WERI-Rb-1 (cell line): Measurements from ENCODE around the gene DENND1B.

Source experiments
- DNase-seq: peaks from one replicate; pipeline ENCODE4 v3.0.0-alpha.2; 2020
- H3K27ac ChIP-seq: fragments of 250-450 bp; sonication (Bioruptor Pico); 2 replicates; pipeline ENCODE4 v1.5.1; 2020; ENCODE audit warnings: mild to moderate bottlenecking, moderate library complexity
- H3K27me3 ChIP-seq: fragments of 250-450 bp; sonication (Bioruptor Pico); 2 replicates; pipeline ENCODE4 v1.5.1; 2021; ENCODE audit warnings: mild to moderate bottlenecking, low read depth, moderate library complexity; ENCODE audit not compliant: insufficient read depth, severe bottlenecking
- H3K36me3 ChIP-seq: fragments of 250-450 bp; sonication (Bioruptor Pico); 2 replicates; pipeline ENCODE4 v1.5.1; 2020; ENCODE audit warnings: mild to moderate bottlenecking, moderate library complexity
- H3K4me3 ChIP-seq: 2 replicates; pipeline ENCODE4 v1.5.1; 2011; ENCODE audit warnings: low read depth, mild to moderate bottlenecking, control low read depth, low read length
- H3K9me3 ChIP-seq: fragments of 250-450 bp; sonication (Bioruptor Pico); 2 replicates; pipeline ENCODE4 v1.5.1; 2021; ENCODE audit warnings: mild to moderate bottlenecking, moderate library complexity; ENCODE audit not compliant: severe bottlenecking
- TF ChIP-seq, protein P1 (sequence below): IDR thresholded peaks from 2 replicates; pipeline ENCODE4 v1.5.1; 2011; ENCODE audit warnings: low read depth, mild to moderate bottlenecking, control low read depth, inconsistent platforms, low read length

DENND1B gene

DNA sequence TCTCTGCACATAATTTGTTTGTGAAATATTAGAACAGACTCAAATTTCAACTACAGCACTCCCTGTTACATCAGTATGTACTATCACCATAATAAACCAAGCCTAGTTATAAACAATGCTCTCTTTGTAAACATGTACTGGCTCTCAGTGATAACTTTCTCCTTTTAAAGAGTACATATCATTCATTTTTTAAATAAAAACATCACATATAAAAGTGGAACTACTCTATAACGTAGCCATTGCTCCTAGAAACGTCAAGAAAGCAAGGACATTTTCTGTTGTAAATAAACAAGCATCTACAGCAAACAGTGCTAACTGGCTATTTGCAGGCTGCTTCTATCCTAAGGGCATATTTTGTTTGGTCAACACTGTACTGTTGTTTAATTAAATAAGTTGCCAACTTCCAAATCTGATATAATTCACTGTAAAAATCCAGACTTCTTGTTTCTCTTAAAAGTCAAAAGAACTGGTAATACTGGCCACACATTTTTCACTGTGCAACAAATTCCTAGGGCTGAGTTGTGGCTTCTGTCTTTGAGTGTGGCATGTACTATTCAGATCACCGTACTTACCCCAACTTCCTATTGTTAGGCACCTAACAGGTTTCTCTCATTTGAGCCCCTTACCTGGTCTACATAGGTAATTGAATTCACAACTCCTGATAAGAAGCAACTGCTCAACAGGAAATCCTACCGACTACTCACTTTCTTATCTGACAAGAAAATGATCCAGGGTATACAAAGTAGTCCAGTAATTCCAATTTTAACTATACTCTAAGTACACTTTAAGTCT is 111.9 kb downstream of the DENND1B start:
- Histone ChIP-seq H3K27ac (no peak overlapping the region), H3K9me3 (no peaks in the 10 kb centered on the region), H3K36me3 (no peaks in the 10 kb centered on the region), H3K4me3 (no peak overlapping the region), H3K27me3 (no peaks in the 10 kb centered on the region)
- TF ChIP-seq, protein P1, sequence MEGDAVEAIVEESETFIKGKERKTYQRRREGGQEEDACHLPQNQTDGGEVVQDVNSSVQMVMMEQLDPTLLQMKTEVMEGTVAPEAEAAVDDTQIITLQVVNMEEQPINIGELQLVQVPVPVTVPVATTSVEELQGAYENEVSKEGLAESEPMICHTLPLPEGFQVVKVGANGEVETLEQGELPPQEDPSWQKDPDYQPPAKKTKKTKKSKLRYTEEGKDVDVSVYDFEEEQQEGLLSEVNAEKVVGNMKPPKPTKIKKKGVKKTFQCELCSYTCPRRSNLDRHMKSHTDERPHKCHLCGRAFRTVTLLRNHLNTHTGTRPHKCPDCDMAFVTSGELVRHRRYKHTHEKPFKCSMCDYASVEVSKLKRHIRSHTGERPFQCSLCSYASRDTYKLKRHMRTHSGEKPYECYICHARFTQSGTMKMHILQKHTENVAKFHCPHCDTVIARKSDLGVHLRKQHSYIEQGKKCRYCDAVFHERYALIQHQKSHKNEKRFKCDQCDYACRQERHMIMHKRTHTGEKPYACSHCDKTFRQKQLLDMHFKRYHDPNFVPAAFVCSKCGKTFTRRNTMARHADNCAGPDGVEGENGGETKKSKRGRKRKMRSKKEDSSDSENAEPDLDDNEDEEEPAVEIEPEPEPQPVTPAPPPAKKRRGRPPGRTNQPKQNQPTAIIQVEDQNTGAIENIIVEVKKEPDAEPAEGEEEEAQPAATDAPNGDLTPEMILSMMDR, result no peak
- DNase-seq, result no peak

DNA sequence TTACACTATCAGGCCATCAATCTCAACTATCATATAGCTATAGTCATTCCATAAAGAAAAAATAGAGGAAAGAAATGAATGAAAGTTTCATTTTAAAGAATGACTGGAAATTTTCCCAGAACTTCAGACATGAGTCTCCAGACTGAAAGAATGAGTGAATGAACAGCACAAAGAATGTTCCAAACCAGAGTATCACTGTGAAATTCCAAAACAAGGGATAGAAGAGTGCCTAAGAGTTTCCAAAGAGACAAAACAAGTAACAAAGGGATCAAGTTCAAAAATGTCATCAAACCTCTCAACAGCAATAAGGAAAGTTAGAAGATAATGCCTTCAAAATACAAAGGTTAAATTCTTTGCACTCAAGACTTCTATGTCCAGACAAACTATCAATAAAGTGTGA is 114.9 kb downstream of the DENND1B start:
- no peak overlapping the region for H3K4me3 ChIP-seq
- DNase-seq, result no peak

DNA sequence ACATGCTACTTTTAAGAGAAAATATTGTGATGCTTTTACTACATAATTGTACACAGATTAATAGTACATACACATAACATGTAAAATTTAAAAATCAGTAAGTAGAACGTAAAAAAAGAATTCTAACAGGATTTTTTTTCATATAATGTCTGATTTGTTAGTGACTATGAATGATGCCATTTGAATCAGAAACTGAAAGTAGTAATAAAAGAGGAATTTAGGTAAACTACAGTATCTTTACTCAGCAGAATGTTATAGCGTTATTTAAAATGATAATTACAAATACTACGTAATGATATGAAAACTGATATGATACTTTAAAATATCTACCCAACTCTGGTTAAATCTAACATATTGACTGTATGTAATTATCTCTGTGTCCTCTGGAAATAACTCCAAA is 116.1 kb downstream of the DENND1B start:
- H3K27ac ChIP-seq, result no peak overlapping the region
- no peaks in the 10 kb centered on the region; the same call in 1 of the 2 replicates for H3K36me3 ChIP-seq
- no peaks in the 10 kb centered on the region for H3K9me3 ChIP-seq
- H3K27me3 ChIP-seq, result no peaks in the 10 kb centered on the region
- DNase-seq, result no peak
- no peak overlapping the region for H3K4me3 ChIP-seq
- TF ChIP-seq, protein P1, result no peak

More for the DNA sequence above, 114.9 kb downstream of the DENND1B start:
- no peaks in the 10 kb centered on the region for H3K9me3 ChIP-seq
- no peak overlapping the region for H3K27ac ChIP-seq
- no peaks in the 10 kb centered on the region; the same call in 1 of the 2 replicates for H3K36me3 ChIP-seq
- H3K27me3 ChIP-seq, result no peaks in the 10 kb centered on the region
- TF ChIP-seq, protein P1, result no peak

DNA sequence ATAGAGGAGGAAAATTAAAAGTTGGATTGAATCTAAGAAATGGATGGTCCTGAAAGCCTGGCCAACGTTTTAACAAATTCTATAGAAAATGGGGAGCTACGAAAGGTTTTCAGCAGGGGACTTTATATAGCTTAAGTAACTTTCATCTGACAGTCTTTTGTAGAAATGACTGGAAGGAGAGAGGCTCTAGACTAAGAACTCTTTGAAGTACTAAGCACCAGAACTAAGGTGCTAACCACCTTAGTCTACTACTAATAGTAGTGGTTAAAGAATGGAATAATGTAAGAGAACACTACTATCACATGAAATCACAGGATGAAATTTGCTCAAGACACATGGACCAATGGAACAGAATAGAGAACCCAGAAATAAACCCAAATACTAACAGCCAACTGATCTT is 126.1 kb downstream of the DENND1B start:
- DNase-seq, result no peak
- no peak overlapping the region for H3K27ac ChIP-seq
- TF ChIP-seq, protein P1, result no peak
- H3K4me3 ChIP-seq, result no peak overlapping the region
- no peaks in the 10 kb centered on the region for H3K9me3 ChIP-seq
- peaks cover 16% of the 10 kb centered on the region for H3K36me3 ChIP-seq
- no peaks in the 10 kb centered on the region for H3K27me3 ChIP-seq

DNA sequence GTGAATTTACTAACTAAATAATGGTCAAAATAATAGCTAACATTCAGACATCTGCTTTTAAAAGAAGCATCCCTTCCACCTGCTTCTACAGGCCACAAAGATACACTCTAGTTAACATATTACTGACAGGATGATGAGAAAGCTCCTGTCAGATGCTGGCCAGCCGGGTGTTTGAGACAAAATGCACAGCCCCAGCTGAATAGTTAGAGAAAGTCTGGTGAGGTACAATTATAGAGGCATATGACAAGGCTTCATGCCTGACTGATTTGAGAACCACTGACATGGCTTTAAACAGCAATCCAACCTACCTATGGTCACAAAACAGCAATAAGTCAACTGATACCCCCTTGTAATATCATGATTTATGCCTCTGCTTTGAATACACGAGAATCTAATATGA is 137.0 kb downstream of the DENND1B start:
- TF ChIP-seq, protein P1, result no peak
- H3K27ac ChIP-seq, result peak overlapping the region; percentile 32
- DNase-seq, result peak; percentile 37
- no peaks in the 10 kb centered on the region for H3K27me3 ChIP-seq
- no peak overlapping the region for H3K4me3 ChIP-seq
- H3K36me3 ChIP-seq, result peaks cover 8% of the 10 kb centered on the region; the same call in 1 of the 2 replicates
- H3K9me3 ChIP-seq, result no peaks in the 10 kb centered on the region

DNA sequence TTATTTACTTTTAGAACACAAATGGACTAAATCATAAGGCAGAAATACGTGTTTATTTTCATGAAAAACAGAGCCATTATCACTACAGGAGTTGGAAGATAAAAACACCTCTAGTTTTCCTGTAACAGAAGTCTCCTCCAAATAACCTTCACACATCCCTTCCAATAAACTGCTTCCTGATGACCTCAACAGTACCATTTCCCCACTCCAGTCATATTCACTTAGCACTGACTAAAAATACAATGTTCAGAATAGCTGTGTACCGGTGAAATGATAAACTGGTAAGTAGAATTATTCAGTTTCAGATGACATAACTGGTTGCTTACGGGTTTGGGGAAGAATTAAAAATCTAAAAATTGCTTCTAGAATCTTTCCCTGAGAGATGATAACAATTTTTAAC is 137.9 kb downstream of the DENND1B start:
- Histone ChIP-seq H3K9me3 (peaks cover 2% of the 10 kb centered on the region), H3K27ac (peak overlapping the region; percentile 32), H3K4me3 (no peak overlapping the region), H3K27me3 (no peaks in the 10 kb centered on the region), H3K36me3 (peaks cover 8% of the 10 kb centered on the region; the same call in 1 of the 2 replicates)
- TF ChIP-seq, protein P1, result no peak
- no peak for DNase-seq
